Ecto neural progenitor cell (in vitro differentiated cells): ENCODE data around the gene PLEKHM1.
"Not testable (repeated sequence)": the region's sequence is repeated elsewhere in the genome, so short reads cannot be mapped to it uniquely, and the experiment has no call there.

Experiments used
- DNase-seq: peaks from one replicate; pipeline ENCODE4 v3.0.0-alpha.2; 2018; ENCODE audit warnings: low spot score

Gene PLEKHM1

GRCh38 chr17:45490615-45491433 lies at the start of gene PLEKHM1:
PLEKHM1 (minus strand) TSS chr17:45490721; CDS start chr17:45482484, 8,237 bp downstream.
- peak; percentile 91 for DNase-seq

- not testable (repeated sequence) for DNase-seq
Observed at GRCh38 chr17:45538168-45538567, 47.6 kb upstream of the PLEKHM1 start.

GRCh38 chr17:45506072-45506471 lies 15.6 kb upstream of the PLEKHM1 start:
- not testable (repeated sequence) for DNase-seq

- DNase-seq = not testable (repeated sequence)
Observed at GRCh38 chr17:45505183-45505582, 14.7 kb upstream of the PLEKHM1 start.

GRCh38 chr17:45501092-45501707 lies 10.7 kb upstream of the PLEKHM1 start:
- not testable (repeated sequence) for DNase-seq

GRCh38 chr17:45500478-45500877 lies 10.0 kb upstream of the PLEKHM1 start:
- not testable (repeated sequence) for DNase-seq

GRCh38 chr17:45499208-45499607 lies 8.7 kb upstream of the PLEKHM1 start:
- not testable (repeated sequence) for DNase-seq

GRCh38 chr17:45498377-45498776 lies 7.9 kb upstream of the PLEKHM1 start:
- not testable (repeated sequence) for DNase-seq

GRCh38 chr17:45497449-45497848 lies 6.9 kb upstream of the PLEKHM1 start:
- DNase-seq = not testable (repeated sequence)

GRCh38 chr17:45496507-45496906 lies 6.0 kb upstream of the PLEKHM1 start:
- not testable (repeated sequence) for DNase-seq

- not testable (repeated sequence) for DNase-seq
Observed at GRCh38 chr17:45494556-45494955, 4.0 kb upstream of the PLEKHM1 start.

GRCh38 chr17:45492156-45492555 lies 1.6 kb upstream of the PLEKHM1 start:
- DNase-seq = not testable (repeated sequence)

- DNase-seq = peak; percentile 53
Observed at GRCh38 chr17:45490198-45490597, 323 bp downstream of the PLEKHM1 start.

- not testable (repeated sequence) for DNase-seq
Observed at GRCh38 chr17:45487704-45488103, 2.8 kb downstream of the PLEKHM1 start.

- DNase-seq = not testable (repeated sequence)
Observed at GRCh38 chr17:45483591-45484216, 6.8 kb downstream of the PLEKHM1 start.

- DNase-seq = not testable (repeated sequence)
Observed at GRCh38 chr17:45483177-45483576, 7.3 kb downstream of the PLEKHM1 start.

- DNase-seq = not testable (repeated sequence)
Observed at GRCh38 chr17:45482317-45482716, 8.2 kb downstream of the PLEKHM1 start.

GRCh38 chr17:45475436-45475835 lies 15.1 kb downstream of the PLEKHM1 start:
- DNase-seq = not testable (repeated sequence)

GRCh38 chr17:45472249-45472648 lies 18.3 kb downstream of the PLEKHM1 start:
- not testable (repeated sequence) for DNase-seq

GRCh38 chr17:45469204-45469563 lies 21.3 kb downstream of the PLEKHM1 start:
- not testable (repeated sequence) for DNase-seq

GRCh38 chr17:45468293-45469203 lies 22.0 kb downstream of the PLEKHM1 start:
- DNase-seq = peak; percentile 33
